GM12875 (cell line): ENCODE measurements around the gene SGIP1.

ENCODE experiments used
- H3K4me3 ChIP-seq: one replicate; pipeline ENCODE4 v1.5.1; 2011; ENCODE audit warnings: low read depth, low read length, control low read depth
- TF ChIP-seq, protein P1 (sequence below): IDR thresholded peaks from 2 replicates; pipeline ENCODE4 v1.5.1; 2011; ENCODE audit warnings: low read depth, mild to moderate bottlenecking, control low read depth, inconsistent platforms, low read length, moderate library complexity, borderline replicate concordance; ENCODE audit not compliant: insufficient read depth

Gene SGIP1

DNA sequence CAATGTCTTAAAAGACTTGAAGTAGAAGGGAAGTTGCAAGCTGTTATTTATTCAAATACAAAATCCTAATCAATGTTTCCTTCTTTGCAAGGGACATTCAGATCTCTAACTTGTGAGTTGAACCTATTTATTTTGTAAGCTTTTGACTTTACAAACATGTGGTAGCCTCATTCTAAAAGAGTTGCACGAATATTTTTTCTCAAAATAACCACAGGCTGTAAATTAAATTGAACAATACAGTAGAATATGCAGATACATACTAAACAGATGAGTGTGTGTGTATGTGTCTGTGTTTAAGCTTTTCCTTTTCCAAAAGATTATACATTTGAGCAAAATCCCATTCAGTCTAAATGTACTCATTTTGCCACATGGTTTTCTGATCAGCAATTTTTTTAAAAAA, 213.5 kb downstream of the SGIP1 start:
- TF ChIP-seq, protein P1, sequence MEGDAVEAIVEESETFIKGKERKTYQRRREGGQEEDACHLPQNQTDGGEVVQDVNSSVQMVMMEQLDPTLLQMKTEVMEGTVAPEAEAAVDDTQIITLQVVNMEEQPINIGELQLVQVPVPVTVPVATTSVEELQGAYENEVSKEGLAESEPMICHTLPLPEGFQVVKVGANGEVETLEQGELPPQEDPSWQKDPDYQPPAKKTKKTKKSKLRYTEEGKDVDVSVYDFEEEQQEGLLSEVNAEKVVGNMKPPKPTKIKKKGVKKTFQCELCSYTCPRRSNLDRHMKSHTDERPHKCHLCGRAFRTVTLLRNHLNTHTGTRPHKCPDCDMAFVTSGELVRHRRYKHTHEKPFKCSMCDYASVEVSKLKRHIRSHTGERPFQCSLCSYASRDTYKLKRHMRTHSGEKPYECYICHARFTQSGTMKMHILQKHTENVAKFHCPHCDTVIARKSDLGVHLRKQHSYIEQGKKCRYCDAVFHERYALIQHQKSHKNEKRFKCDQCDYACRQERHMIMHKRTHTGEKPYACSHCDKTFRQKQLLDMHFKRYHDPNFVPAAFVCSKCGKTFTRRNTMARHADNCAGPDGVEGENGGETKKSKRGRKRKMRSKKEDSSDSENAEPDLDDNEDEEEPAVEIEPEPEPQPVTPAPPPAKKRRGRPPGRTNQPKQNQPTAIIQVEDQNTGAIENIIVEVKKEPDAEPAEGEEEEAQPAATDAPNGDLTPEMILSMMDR = no peak
- no peak overlapping the region for H3K4me3 ChIP-seq

- TF ChIP-seq, protein P1 = no peak
- H3K4me3 ChIP-seq = no peak overlapping the region
These were observed 216.6 kb downstream of the SGIP1 start for GRCh38 chr1:66750577-66750976.

GRCh38 chr1:66751160-66751559, 217.2 kb downstream of the SGIP1 start:
- no peak overlapping the region for H3K4me3 ChIP-seq
- TF ChIP-seq, protein P1 = no peak

- no peak within 1 kb of the TSS for H3K4me3 ChIP-seq
- TF ChIP-seq, protein P1 = no peak
These were observed 218.1 kb downstream of the SGIP1 start, which contains the start of gene DYNLT5 for GRCh38 chr1:66752000-66752592. Gene DYNLT5, plus strand, starts transcription at chr1:66752459. Its CDS starts 2,200 bp downstream, at chr1:66754659.

GRCh38 chr1:66752671-66753371, 218.9 kb downstream of the SGIP1 start:
- TF ChIP-seq, protein P1 = no peak
- no peak overlapping the region for H3K4me3 ChIP-seq

DNA sequence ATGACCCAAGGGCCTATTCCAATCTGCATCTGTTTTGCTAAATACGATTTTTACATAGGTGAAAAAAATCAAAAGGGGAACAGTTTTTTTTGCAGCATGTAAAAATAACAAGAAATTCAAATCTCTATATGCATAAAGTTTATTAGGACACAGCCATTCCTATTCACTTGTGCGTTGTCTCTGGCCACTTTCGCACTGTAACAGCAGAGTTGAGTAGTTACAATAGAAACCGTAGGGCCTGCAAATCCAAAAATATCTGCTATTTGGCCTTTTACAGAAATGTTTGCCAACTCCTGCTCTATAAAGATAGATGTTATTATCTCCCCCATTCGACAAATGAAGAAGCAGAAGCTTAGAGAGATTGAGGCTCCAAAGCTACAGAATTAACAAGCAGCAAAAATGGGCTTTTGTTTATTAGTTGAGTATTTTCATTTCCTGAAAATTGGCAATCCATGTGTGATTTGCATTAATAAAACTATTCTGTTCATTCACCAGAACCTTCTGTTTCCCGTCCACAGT, 223.8 kb downstream of the SGIP1 start:
- no peak overlapping the region for H3K4me3 ChIP-seq
- TF ChIP-seq, protein P1 = no peak

- H3K4me3 ChIP-seq = no peak overlapping the region
- TF ChIP-seq, protein P1 = no peak
These were observed 224.3 kb downstream of the SGIP1 start for GRCh38 chr1:66758241-66758755.
